ENCODE measurements around the gene IQGAP3.

The IQGAP3 gene

GRCh38 chr1:156584813-156585212 is 12.4 kb upstream of the IQGAP3 start:
- no peak for TF ChIP-seq CTCF (IDR thresholded peaks at IDR 0.05)

GRCh38 chr1:156583821-156584622 is 11.7 kb upstream of the IQGAP3 start:
- TF ChIP-seq CTCF (IDR thresholded peaks at IDR 0.05) = peak; percentile 90

GRCh38 chr1:156582388-156583017 is 10.1 kb upstream of the IQGAP3 start:
- TF ChIP-seq CTCF (IDR thresholded peaks at IDR 0.05) = no peak

- no peak for TF ChIP-seq CTCF (IDR thresholded peaks at IDR 0.05)
Measured at GRCh38 chr1:156581661-156582387, 9.5 kb upstream of the IQGAP3 start.

- TF ChIP-seq CTCF (IDR thresholded peaks at IDR 0.05) = no peak
Measured at GRCh38 chr1:156579472-156579871, 7.1 kb upstream of the IQGAP3 start, which contains the start of gene TTC24. Gene TTC24 (plus strand): TSS chr1:156579723. CDS start chr1:156581365, 1,642 bp downstream.

- no peak for TF ChIP-seq CTCF (IDR thresholded peaks at IDR 0.05)
Measured at GRCh38 chr1:156578055-156578454, 5.7 kb upstream of the IQGAP3 start.

GRCh38 chr1:156577550-156577949 is 5.2 kb upstream of the IQGAP3 start:
- TF ChIP-seq CTCF (IDR thresholded peaks at IDR 0.05) = no peak
